HepG2 (cell line): Measurements from ENCODE around the gene EIF4H. TPM values are rescaled to one million over a fixed set of nuclear protein-coding genes. Genes with fewer than 3 reads are reported as not detected.
A peak's percentile ranks its signal among the peaks of the same experiment; 100 is the strongest.

Experiments
- BORCS8-MEF2B ChIP-seq: sonication (generic); formaldehyde crosslinking; IDR thresholded peaks from 2 replicates; pipeline ENCODE4 v1.8.0; 2022; ENCODE audit warnings: mild to moderate bottlenecking, missing genetic modification reagents
- CTCF ChIP-seq: sonication (generic); formaldehyde crosslinking; IDR thresholded peaks from 2 replicates; pipeline ENCODE4 v1.5.0; 2020; ENCODE audit warnings: mild to moderate bottlenecking, missing genetic modification reagents, moderate library complexity
- HOXD1 ChIP-seq: sonication (generic); formaldehyde crosslinking; IDR thresholded peaks from 2 replicates; pipeline ENCODE4 v1.5.0; 2020; ENCODE audit warnings: missing genetic modification reagents
- KAT8 ChIP-seq: IDR thresholded peaks from 2 replicates; pipeline ENCODE4 v1.6.1; 2016; ENCODE audit warnings: missing genetic modification reagents, missing compliant biosample characterization
- KDM4B ChIP-seq: sonication (generic); formaldehyde crosslinking; IDR thresholded peaks from 2 replicates; pipeline ENCODE4 v1.4.0; 2020; ENCODE audit warnings: missing genetic modification reagents
- LRRFIP1 ChIP-seq: sonication (generic); formaldehyde crosslinking; conservative IDR thresholded peaks from 2 replicates; pipeline ENCODE4 v1.4.0; 2020; ENCODE audit warnings: missing genetic modification reagents
- MIER3 ChIP-seq: IDR thresholded peaks from 2 replicates; pipeline ENCODE4 v1.6.1; 2016; ENCODE audit warnings: missing compliant biosample characterization, borderline replicate concordance
- MTA1 ChIP-seq: sonication (generic); formaldehyde crosslinking; IDR thresholded peaks from 2 replicates; pipeline ENCODE4 v1.4.0; 2020; ENCODE audit warnings: missing genetic modification reagents, mild to moderate bottlenecking, borderline replicate concordance
- RBFOX2 ChIP-seq: fragments of 200-400 bp; formaldehyde crosslinking; IDR thresholded peaks from 2 replicates; pipeline ENCODE4 v1.6.1; 2017; ENCODE audit warnings: low read depth, mild to moderate bottlenecking, low read length
- U2AF1 ChIP-seq: fragments of 200-400 bp; formaldehyde crosslinking; optimal IDR thresholded peaks from 2 replicates; pipeline ENCODE3; 2017; ENCODE audit warnings: mild to moderate bottlenecking, low read depth, low read length
- ZBTB20 ChIP-seq: sonication (generic); formaldehyde crosslinking; IDR thresholded peaks from 2 replicates; pipeline ENCODE4 v1.8.1; 2023; ENCODE audit warnings: missing genetic modification reagents, low read depth, mild to moderate bottlenecking, borderline replicate concordance
- ZBTB3 ChIP-seq: sonication (generic); formaldehyde crosslinking; IDR thresholded peaks from 2 replicates; pipeline ENCODE4 v1.4.0; 2020; ENCODE audit warnings: low read depth, mild to moderate bottlenecking, moderate library complexity, missing genetic modification reagents, borderline replicate concordance
- ZFP62 ChIP-seq: sonication (generic); formaldehyde crosslinking; IDR thresholded peaks from 2 replicates; pipeline ENCODE4 v1.4.0; 2020; ENCODE audit warnings: missing genetic modification reagents
- ZFP82 ChIP-seq: sonication (generic); formaldehyde crosslinking; IDR thresholded peaks from 2 replicates; pipeline ENCODE4 v1.5.1; 2020; ENCODE audit warnings: mild to moderate bottlenecking, missing genetic modification reagents, borderline replicate concordance
- ZNF160 ChIP-seq: sonication (generic); formaldehyde crosslinking; IDR thresholded peaks from 2 replicates; pipeline ENCODE4 v1.8.0; 2022; ENCODE audit warnings: mild to moderate bottlenecking, inconsistent platforms, missing genetic modification reagents
- ZNF260 ChIP-seq: sonication (generic); formaldehyde crosslinking; IDR thresholded peaks from 2 replicates; pipeline ENCODE4 v1.4.0; 2020; ENCODE audit warnings: missing genetic modification reagents, low read depth, mild to moderate bottlenecking, borderline replicate concordance
- ZNF607 ChIP-seq: sonication (generic); formaldehyde crosslinking; IDR thresholded peaks from 2 replicates; pipeline ENCODE4 v1.5.1; 2020; ENCODE audit warnings: missing genetic modification reagents, mild to moderate bottlenecking, borderline replicate concordance
- ZNF7 ChIP-seq: IDR thresholded peaks from 2 replicates; pipeline ENCODE4 v1.6.1; 2016; ENCODE audit warnings: missing biosample characterization, missing genetic modification reagents
- ZNF724P ChIP-seq: sonication (generic); formaldehyde crosslinking; IDR thresholded peaks from 2 replicates; pipeline ENCODE4 v1.8.0; 2022; ENCODE audit warnings: missing genetic modification reagents, borderline replicate concordance
- ZNF784 ChIP-seq: sonication (generic); formaldehyde crosslinking; IDR thresholded peaks from 2 replicates; pipeline ENCODE4 v1.5.1; 2020; ENCODE audit warnings: missing genetic modification reagents, mild to moderate bottlenecking, borderline replicate concordance
- ZUFSP ChIP-seq: sonication (generic); formaldehyde crosslinking; IDR thresholded peaks from 2 replicates; pipeline ENCODE4 v1.9.0; 2021; ENCODE audit warnings: missing genetic modification reagents, mild to moderate bottlenecking, borderline replicate concordance
- polyA plus RNA-seq, 8 experiments: library from polyadenylated mRNA; depleted of rRNA in 3 of 8; stranded (reverse) in 7 of 8; unstranded in 1 of 8; fragments of >200 nt; fragmentation: Illumina TruSeq in 4 of 8; extraction: Trizol in 4 of 8; gene quantifications; 2 replicates each; pipeline versions ENCODE4 v1.2.1 to v1.2.3, GENCODE V29; 2011 to 2016; ENCODE audit warnings: low read depth in 4 of 8, missing spikeins in 1 of 8, mixed read lengths in 1 of 8; ENCODE audit not compliant: insufficient read depth in 1 of 8
- total RNA-seq, 5 experiments: library from RNA; depleted of rRNA; stranded (reverse); fragments of >200 nt; fragmentation: Illumina TruSeq; extraction: Trizol; gene quantifications; 2 replicates each; pipeline ENCODE4 v1.2.3, GENCODE V29; 2016; ENCODE audit warnings: low read depth in 1 of 5
- TF ChIP-seq, protein P1 (sequence below): sonication (generic); formaldehyde crosslinking; IDR thresholded peaks from 2 replicates; pipeline ENCODE4 v1.5.0; 2020; ENCODE audit warnings: missing genetic modification reagents
- TF ChIP-seq, protein P2 (sequence below): sonication (generic); formaldehyde crosslinking; IDR thresholded peaks from 2 replicates; pipeline ENCODE4 v1.4.0; 2020; ENCODE audit warnings: missing genetic modification reagents

EIF4H gene
- total and polyA plus RNA-seq, 2 of the 13 experiments (the other 11 are each of a cell fraction or from before 2014, with no cell fraction given) = 232 to 321 TPM

DNA sequence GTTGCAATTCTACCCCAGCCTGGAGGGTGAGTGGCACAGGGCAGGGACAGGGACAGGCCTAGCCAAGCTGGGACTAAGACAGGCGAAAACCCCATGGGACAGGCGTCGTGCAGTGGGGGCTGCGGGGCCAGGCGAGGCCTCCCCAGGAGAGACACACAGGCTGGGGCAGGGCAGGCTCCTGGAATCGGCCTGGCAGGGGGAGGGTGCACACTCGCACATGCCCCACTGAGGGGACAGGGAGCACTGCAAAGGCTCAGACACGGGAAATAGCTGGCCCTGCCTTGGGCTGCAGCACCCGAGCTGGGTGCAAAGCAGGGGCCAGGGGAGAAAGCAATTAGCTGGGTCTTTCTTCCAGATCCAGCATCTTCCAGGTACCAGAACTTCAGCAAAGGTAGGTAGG lies 46.1 kb downstream of the EIF4H start (continued):
- TF ChIP-seq LRRFIP1 (CRISPR knock-in tag) = no peak
- TF ChIP-seq, protein P1, sequence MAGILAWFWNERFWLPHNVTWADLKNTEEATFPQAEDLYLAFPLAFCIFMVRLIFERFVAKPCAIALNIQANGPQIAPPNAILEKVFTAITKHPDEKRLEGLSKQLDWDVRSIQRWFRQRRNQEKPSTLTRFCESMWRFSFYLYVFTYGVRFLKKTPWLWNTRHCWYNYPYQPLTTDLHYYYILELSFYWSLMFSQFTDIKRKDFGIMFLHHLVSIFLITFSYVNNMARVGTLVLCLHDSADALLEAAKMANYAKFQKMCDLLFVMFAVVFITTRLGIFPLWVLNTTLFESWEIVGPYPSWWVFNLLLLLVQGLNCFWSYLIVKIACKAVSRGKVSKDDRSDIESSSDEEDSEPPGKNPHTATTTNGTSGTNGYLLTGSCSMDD (CRISPR knock-in tag) = no peak
- no peak for TF ChIP-seq ZNF260 (CRISPR knock-in tag)
- no peak for TF ChIP-seq ZBTB3
- TF ChIP-seq ZFP82 = no peak
- 0 out of 2 replicates have a peak, but pooled peaks have one; percentile 2 for TF ChIP-seq MTA1
- TF ChIP-seq CTCF = peak; percentile 22; the same call in 1 of the 2 replicates
- TF ChIP-seq KAT8 (CRISPR knock-in tag) = no peak
- no peak for TF ChIP-seq ZNF607 (CRISPR knock-in tag)
- TF ChIP-seq ZFP62 (CRISPR knock-in tag) = no peak
- 0 out of 2 replicates have a peak, but pooled peaks have one; percentile 13 for TF ChIP-seq ZBTB20 (CRISPR knock-in tag)
- no peak for TF ChIP-seq HOXD1 (CRISPR knock-in tag)
- peak; percentile 50; the same call in 1 of the 2 replicates for TF ChIP-seq RBFOX2
- TF ChIP-seq ZNF7 (CRISPR knock-in tag) = no peak
- peak; percentile 38; the same call in 1 of the 2 replicates for TF ChIP-seq BORCS8-MEF2B
- TF ChIP-seq ZNF160 (CRISPR knock-in tag) = no peak
- no peak for TF ChIP-seq U2AF1
- TF ChIP-seq ZUFSP (CRISPR knock-in tag) = no peak
- no peak for TF ChIP-seq MIER3 (CRISPR knock-in tag)
- TF ChIP-seq, protein P2, sequence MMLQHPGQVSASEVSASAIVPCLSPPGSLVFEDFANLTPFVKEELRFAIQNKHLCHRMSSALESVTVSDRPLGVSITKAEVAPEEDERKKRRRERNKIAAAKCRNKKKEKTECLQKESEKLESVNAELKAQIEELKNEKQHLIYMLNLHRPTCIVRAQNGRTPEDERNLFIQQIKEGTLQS = no peak
- TF ChIP-seq ZNF724P = no peak
- no peak for TF ChIP-seq KDM4B (CRISPR knock-in tag)
- TF ChIP-seq ZNF784 (CRISPR knock-in tag) = no peak
